ENCODE data around the gene FSD1. TPM values are rescaled to one million over a fixed set of nuclear protein-coding genes. Genes with fewer than 3 reads are reported as not detected.
A peak's percentile ranks its signal among the peaks of the same experiment; 100 is the strongest.

Gene FSD1
- total and polyA plus RNA-seq, 9 of the 15 experiments (the other 6 are each of a cell fraction or from before 2014, with no cell fraction given), result 0.11 to 1.9 (median 0.94) TPM; not detected in 1

DNA sequence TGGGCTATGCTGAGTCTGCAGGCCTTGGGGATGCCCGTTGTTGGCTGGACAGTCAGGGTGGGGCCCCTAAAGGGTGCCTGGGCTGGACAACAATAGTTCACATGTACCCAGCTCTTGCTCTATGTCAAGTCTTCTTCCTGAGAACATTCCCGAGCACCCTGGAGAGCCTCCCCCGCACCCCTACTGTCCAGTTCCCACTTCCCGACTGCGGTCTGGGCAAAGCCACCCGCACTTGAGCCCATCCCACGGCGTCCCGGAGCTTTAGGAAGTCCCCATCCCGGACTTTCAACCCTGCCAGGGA lies 37.9 kb downstream of the FSD1 start (continued):
- TF ChIP-seq, protein P1, sequence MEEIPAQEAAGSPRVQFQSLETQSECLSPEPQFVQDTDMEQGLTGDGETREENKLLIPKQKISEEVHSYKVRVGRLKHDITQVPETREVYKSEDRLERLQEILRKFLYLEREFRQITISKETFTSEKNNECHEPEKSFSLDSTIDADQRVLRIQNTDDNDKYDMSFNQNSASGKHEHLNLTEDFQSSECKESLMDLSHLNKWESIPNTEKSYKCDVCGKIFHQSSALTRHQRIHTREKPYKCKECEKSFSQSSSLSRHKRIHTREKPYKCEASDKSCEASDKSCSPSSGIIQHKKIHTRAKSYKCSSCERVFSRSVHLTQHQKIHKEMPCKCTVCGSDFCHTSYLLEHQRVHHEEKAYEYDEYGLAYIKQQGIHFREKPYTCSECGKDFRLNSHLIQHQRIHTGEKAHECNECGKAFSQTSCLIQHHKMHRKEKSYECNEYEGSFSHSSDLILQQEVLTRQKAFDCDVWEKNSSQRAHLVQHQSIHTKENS (CRISPR knock-in tag; IDR thresholded peaks at IDR 0.05), result no peak
- TF ChIP-seq, protein P2, sequence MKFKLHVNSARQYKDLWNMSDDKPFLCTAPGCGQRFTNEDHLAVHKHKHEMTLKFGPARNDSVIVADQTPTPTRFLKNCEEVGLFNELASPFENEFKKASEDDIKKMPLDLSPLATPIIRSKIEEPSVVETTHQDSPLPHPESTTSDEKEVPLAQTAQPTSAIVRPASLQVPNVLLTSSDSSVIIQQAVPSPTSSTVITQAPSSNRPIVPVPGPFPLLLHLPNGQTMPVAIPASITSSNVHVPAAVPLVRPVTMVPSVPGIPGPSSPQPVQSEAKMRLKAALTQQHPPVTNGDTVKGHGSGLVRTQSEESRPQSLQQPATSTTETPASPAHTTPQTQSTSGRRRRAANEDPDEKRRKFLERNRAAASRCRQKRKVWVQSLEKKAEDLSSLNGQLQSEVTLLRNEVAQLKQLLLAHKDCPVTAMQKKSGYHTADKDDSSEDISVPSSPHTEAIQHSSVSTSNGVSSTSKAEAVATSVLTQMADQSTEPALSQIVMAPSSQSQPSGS (CRISPR knock-in tag; IDR thresholded peaks at IDR 0.05), result no peak
- TF ChIP-seq NFXL1 (CRISPR knock-in tag; IDR thresholded peaks at IDR 0.05), result no peak
- TF ChIP-seq ZNF507 (tag; conservative IDR thresholded peaks at IDR 0.05), result no peak
- TF ChIP-seq MAFK (IDR thresholded peaks at IDR 0.05; ENCODE audit: low read length), result peak; percentile 24; the same call in 1 of the 2 replicates
- TF ChIP-seq ILK (tag; IDR thresholded peaks at IDR 0.05; ENCODE audit: borderline replicate concordance, low read depth), result no peak
- no peak for TF ChIP-seq MAFF (IDR thresholded peaks at IDR 0.05; ENCODE audit: low read length)
- TF ChIP-seq, protein P3, sequence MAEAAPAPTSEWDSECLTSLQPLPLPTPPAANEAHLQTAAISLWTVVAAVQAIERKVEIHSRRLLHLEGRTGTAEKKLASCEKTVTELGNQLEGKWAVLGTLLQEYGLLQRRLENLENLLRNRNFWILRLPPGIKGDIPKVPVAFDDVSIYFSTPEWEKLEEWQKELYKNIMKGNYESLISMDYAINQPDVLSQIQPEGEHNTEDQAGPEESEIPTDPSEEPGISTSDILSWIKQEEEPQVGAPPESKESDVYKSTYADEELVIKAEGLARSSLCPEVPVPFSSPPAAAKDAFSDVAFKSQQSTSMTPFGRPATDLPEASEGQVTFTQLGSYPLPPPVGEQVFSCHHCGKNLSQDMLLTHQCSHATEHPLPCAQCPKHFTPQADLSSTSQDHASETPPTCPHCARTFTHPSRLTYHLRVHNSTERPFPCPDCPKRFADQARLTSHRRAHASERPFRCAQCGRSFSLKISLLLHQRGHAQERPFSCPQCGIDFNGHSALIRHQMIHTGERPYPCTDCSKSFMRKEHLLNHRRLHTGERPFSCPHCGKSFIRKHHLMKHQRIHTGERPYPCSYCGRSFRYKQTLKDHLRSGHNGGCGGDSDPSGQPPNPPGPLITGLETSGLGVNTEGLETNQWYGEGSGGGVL (CRISPR knock-in tag; IDR thresholded peaks at IDR 0.05), result no peak
- TF ChIP-seq SRSF7 (optimal IDR thresholded peaks at IDR 0.05; ENCODE audit: low read depth, low read length), result no peak
- TF ChIP-seq POLR3G (IDR thresholded peaks at IDR 0.05; ENCODE audit: extremely low read depth, insufficient read length, insufficient replicate concordance), result no peak
- TF ChIP-seq HMGN3 (IDR thresholded peaks at IDR 0.05; ENCODE audit: borderline replicate concordance, extremely low read depth, insufficient read length, low read depth, low read length), result no peak
- TF ChIP-seq NR4A1 (CRISPR knock-in tag; IDR thresholded peaks at IDR 0.05), result no peak
- no peak for TF ChIP-seq NR4A1 (tag; IDR thresholded peaks at IDR 0.05)
- TF ChIP-seq, protein P4, sequence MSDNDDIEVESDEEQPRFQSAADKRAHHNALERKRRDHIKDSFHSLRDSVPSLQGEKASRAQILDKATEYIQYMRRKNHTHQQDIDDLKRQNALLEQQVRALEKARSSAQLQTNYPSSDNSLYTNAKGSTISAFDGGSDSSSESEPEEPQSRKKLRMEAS (CRISPR knock-in tag; IDR thresholded peaks at IDR 0.05), result no peak
- no peak for TF ChIP-seq HLTF (IDR thresholded peaks at IDR 0.05)
- TF ChIP-seq YY1 (IDR thresholded peaks at IDR 0.05; ENCODE audit: borderline replicate concordance in 1 of 3, control insufficient read depth in 1 of 3, extremely low read depth in 1 of 3, insufficient read depth in 3 of 3, insufficient read length in 1 of 3, insufficient replicate concordance in 2 of 3, low read depth in 1 of 3, low read length in 2 of 3), result no peak
- TF ChIP-seq ZEB2 (IDR thresholded peaks at IDR 0.05), result no peak
- no peak for TF ChIP-seq CTBP1 (IDR thresholded peaks at IDR 0.05; ENCODE audit: borderline replicate concordance)
- no peak for TF ChIP-seq TBL1XR1 (IDR thresholded peaks at IDR 0.05; ENCODE audit: low read length in 2 of 2)
- peak; percentile 44; the same call in 1 of the 2 replicates for TF ChIP-seq ZNF431 (CRISPR knock-in tag; IDR thresholded peaks at IDR 0.05)
- TF ChIP-seq ZNF354B (CRISPR knock-in tag; IDR thresholded peaks at IDR 0.05), result no peak
- TF ChIP-seq STAG1 (CRISPR knock-in tag; IDR thresholded peaks at IDR 0.05; ENCODE audit: borderline replicate concordance), result no peak
- no peak for TF ChIP-seq MECOM (CRISPR knock-in tag; IDR thresholded peaks at IDR 0.05)
- 0 out of 2 replicates have a peak, but pooled peaks have one; percentile 5 for TF ChIP-seq ZNF316 (IDR thresholded peaks at IDR 0.05)
- no peak for TF ChIP-seq ZNF311 (CRISPR knock-in tag; IDR thresholded peaks at IDR 0.05)
- no peak for TF ChIP-seq ZSCAN29 (IDR thresholded peaks at IDR 0.05)
- no peak for TF ChIP-seq STAT5B (CRISPR knock-in tag; IDR thresholded peaks at IDR 0.05)
- no peak for TF ChIP-seq TRIM24 (IDR thresholded peaks at IDR 0.05)
- TF ChIP-seq DNMT1 (IDR thresholded peaks at IDR 0.05), result no peak
- no peak for TF ChIP-seq ZNF75A (CRISPR knock-in tag; IDR thresholded peaks at IDR 0.05)
